AG09319 (cell line): ENCODE data around the gene NCCRP1.

Source experiments
- DNase-seq: peaks from one replicate; pipeline ENCODE4 v3.0.0-alpha.2; 2010; ENCODE audit warnings: low read depth; ENCODE audit errors: extremely low read depth
- CTCF ChIP-seq: IDR thresholded peaks from 2 replicates; pipeline ENCODE4 v1.5.1; 2011; ENCODE audit warnings: low read depth, mild to moderate bottlenecking, inconsistent platforms, low read length, moderate library complexity

The NCCRP1 gene

GRCh38 chr19:39171479-39172465, 25.0 kb upstream of the NCCRP1 start:
- TF ChIP-seq CTCF: no peak
- no peak for DNase-seq

GRCh38 chr19:39172700-39173501, 23.9 kb upstream of the NCCRP1 start:
- no peak for TF ChIP-seq CTCF
- DNase-seq: no peak

- no peak for TF ChIP-seq CTCF
- no peak for DNase-seq
Observed at GRCh38 chr19:39173502-39173991, 23.2 kb upstream of the NCCRP1 start.

GRCh38 chr19:39174142-39174541, 22.6 kb upstream of the NCCRP1 start:
- TF ChIP-seq CTCF: no peak
- no peak for DNase-seq

- no peak for DNase-seq
- no peak for TF ChIP-seq CTCF
Observed at GRCh38 chr19:39174558-39175544, 21.9 kb upstream of the NCCRP1 start.

GRCh38 chr19:39175564-39175963, 21.2 kb upstream of the NCCRP1 start:
- DNase-seq: no peak

More at GRCh38 chr19:39175564-39175963, 21.2 kb upstream of the NCCRP1 start:
- TF ChIP-seq CTCF: no peak
